B cell (primary cell): Measurements from ENCODE around the gene COG1. TPM values are rescaled to one million over a fixed set of nuclear protein-coding genes. Genes with fewer than 3 reads are reported as not detected.

Experiments
- ATAC-seq: fragments of 200-7000 bp; cut with Tn5 transposase; one replicate; pipeline ENCODE4 v1.10.0; 2021; ENCODE audit warnings: low read depth, mild to moderate bottlenecking, moderate number of reproducible peaks, moderate library complexity
- CTCF ChIA-PET: fragments of 350-600 bp; sonication (Branson Sonifier 250); formaldehyde crosslinking; loops from one replicate; lab custom pipeline; 2021; ENCODE audit warnings: antibody characterized with exemption, inconsistent platforms; lab: Charles Lee
- POLR2A ChIA-PET: fragments of 350-600 bp; sonication (Branson Sonifier 250); formaldehyde crosslinking; loops from one replicate; lab custom pipeline; 2021; ENCODE audit warnings: antibody characterized with exemption; lab: Charles Lee
- DNase-seq: peaks from one replicate; pipeline ENCODE4 v3.0.0; 2013
- H2AFZ ChIP-seq: 2 replicates; pipeline ENCODE4 v1.6.1; 2012; ENCODE audit warnings: mild to moderate bottlenecking, low read depth, low read length; ENCODE audit not compliant: insufficient read depth, poor library complexity, severe bottlenecking
- H3K27ac ChIP-seq, 2 donors: 1 replicate in 1 of 2; 2 replicates in 1 of 2; pipeline ENCODE4 v1.5.1; 2012 to 2013; ENCODE audit warnings: low read length in 2 of 2, mild to moderate bottlenecking in 2 of 2, moderate library complexity in 1 of 2
- H3K27me3 ChIP-seq, 4 experiments: fragments of 200-600 bp in 1 of 4; sonication (generic) in 1 of 4; replicated peaks in 1 of 4; 1 replicate in 2 of 4; 2 replicates in 2 of 4; pipeline versions ENCODE4 v1.6.1 to v1.7.0; 2013 to 2016; ENCODE audit warnings: low read length in 3 of 4, mild to moderate bottlenecking in 2 of 4, mixed read lengths in 1 of 4, moderate library complexity in 1 of 4; ENCODE audit not compliant: insufficient read depth in 4 of 4, control insufficient read depth in 3 of 4; ENCODE audit errors: control extremely low read depth in 1 of 4
- H3K36me3 ChIP-seq, 2 experiments: replicated peaks in 1 of 2; 1 replicate in 1 of 2; 2 replicates in 1 of 2; pipeline versions ENCODE4 v1.6.1 to v1.7.1; 2013; ENCODE audit warnings: low read length in 1 of 2; ENCODE audit not compliant: insufficient read depth in 2 of 2, control insufficient read depth in 1 of 2; ENCODE audit errors: control extremely low read depth in 1 of 2, extremely low read depth in 1 of 2
- H3K4me1 ChIP-seq, 2 donors: fragments of 200-600 bp in 1 of 2; sonication (generic) in 1 of 2; 1 replicate in 1 of 2; 2 replicates in 1 of 2; pipeline versions ENCODE4 v1.5.1 to v1.6.1; 2013 to 2017; ENCODE audit warnings: low read length in 2 of 2; ENCODE audit not compliant: control insufficient read depth in 2 of 2, insufficient read depth in 2 of 2
- H3K4me2 ChIP-seq: replicated peaks from 2 replicates; pipeline ENCODE3; 2012; ENCODE audit warnings: mild to moderate bottlenecking, low read depth, low read length; ENCODE audit not compliant: poor library complexity, severe bottlenecking
- H3K4me3 ChIP-seq, 5 experiments: fragments of 200-600 bp in 1 of 5; sonication (generic) in 1 of 5; 1 replicate in 3 of 5; 2 replicates in 2 of 5; pipeline versions ENCODE4 v1.5.1 to v1.7.0; 2011 to 2016; ENCODE audit warnings: low read length in 4 of 5, mild to moderate bottlenecking in 4 of 5, low read depth in 2 of 5, control low read depth in 1 of 5, moderate library complexity in 1 of 5; ENCODE audit not compliant: insufficient read depth in 1 of 5; ENCODE audit errors: control extremely low read depth in 1 of 5, extremely low read depth in 1 of 5
- H3K79me2 ChIP-seq: fragments of 200-600 bp; sonication (generic); one replicate; pipeline ENCODE4 v1.6.0; 2016; ENCODE audit warnings: low read length; ENCODE audit not compliant: control insufficient read depth, insufficient read depth
- H3K9ac ChIP-seq: fragments of 200-600 bp; sonication (generic); 2 replicates; pipeline ENCODE4 v1.6.1; 2017; ENCODE audit warnings: mild to moderate bottlenecking, low read length, moderate library complexity
- H3K9me3 ChIP-seq, 3 donors: one replicate each; pipeline versions ENCODE4 v1.6.1 to v1.7.1; 2013; ENCODE audit warnings: low read length in 2 of 3; ENCODE audit not compliant: control insufficient read depth in 2 of 3, insufficient read depth in 1 of 3; ENCODE audit errors: control extremely low read depth in 1 of 3
- H4K20me1 ChIP-seq: 2 replicates; pipeline ENCODE4 v1.6.0; 2012; ENCODE audit warnings: mild to moderate bottlenecking, low read length; ENCODE audit not compliant: insufficient read depth, control insufficient read depth, poor library complexity, severe bottlenecking
- H3K27ac Mint-ChIP-seq: one replicate; pipeline ENCODE4 v1.8.0; 2021; ENCODE audit warnings: mixed read lengths
- H3K27me3 Mint-ChIP-seq: one replicate; pipeline ENCODE4 v1.8.0; 2021; ENCODE audit warnings: mixed read lengths
- H3K4me1 Mint-ChIP-seq: one replicate; pipeline ENCODE4 v1.8.0; 2021; ENCODE audit warnings: mixed read lengths
- H3K4me3 Mint-ChIP-seq: one replicate; pipeline ENCODE4 v1.8.0; 2021; ENCODE audit warnings: mixed read lengths
- H3K9me3 Mint-ChIP-seq: one replicate; pipeline ENCODE4 v1.8.0; 2022; ENCODE audit warnings: mixed read lengths; ENCODE audit not compliant: insufficient read depth
- CTCF ChIP-seq: fragments of 200-600 bp; IDR thresholded peaks from one replicate; pipeline ENCODE4 v1.8.0; 2022; ENCODE audit warnings: antibody characterized with exemption, mild to moderate bottlenecking
- EZH2 ChIP-seq: IDR thresholded peaks from 2 replicates; pipeline ENCODE4 v1.6.1; 2012; ENCODE audit warnings: borderline replicate concordance, low read depth, mild to moderate bottlenecking, moderate library complexity, low read length; ENCODE audit not compliant: insufficient read depth, poor library complexity, severe bottlenecking
- WGBS: methylation state at CpG from one replicate; pipeline ENCODE4 v1.1.5; 2013; ENCODE audit warnings: missing lambda C conversion rate; ENCODE audit not compliant: insufficient coverage; 5-methylcytosine and 5-hydroxymethylcytosine counted together
- intact Hi-C: fragments of 100-400 bp; cut with micrococcal nuclease; formaldehyde crosslinking; loops from one replicate; pipeline ENCODE4 v1.10.0; 2022
- polyA plus RNA-seq: library from polyadenylated mRNA; depleted of rRNA; stranded (reverse); fragments of >200 nt; gene quantifications from 2 replicates; pipeline ENCODE4 v1.2.3, GENCODE V29; 2012
- total RNA-seq, 2 donors: library from RNA; stranded (reverse); fragments of 120-200 nt in 1 of 2; gene quantifications; 1 replicate in 1 of 2; 2 replicates in 1 of 2; pipeline versions ENCODE4 v1.2.3 to v1.2.4, GENCODE V29; 2013 to 2022

COG1 gene
- total and polyA plus RNA-seq, 2 donors (not counting 1 experiment from before 2014, with no cell fraction given), result 39.1 to 72.8 TPM

GRCh38 chr17:73156887-73157520, 35.9 kb upstream of the COG1 start:
- no peaks in the 10 kb centered on the region for H3K79me2 ChIP-seq
- H3K4me3 ChIP-seq, result no peak overlapping the region
- H3K9ac ChIP-seq, result no peak overlapping the region
- peaks cover 0 to 32% (median 9%) of the 10 kb centered on the region in 4 experiments for H3K27me3 ChIP-seq
- H3K4me1 ChIP-seq, result peaks cover 4 to 10% of the 10 kb centered on the region in 2 donors
- H3K9me3 ChIP-seq, result no peaks in the 10 kb centered on the region
- H3K4me1 Mint-ChIP-seq, result peaks cover 8% of the 10 kb centered on the region
- no peak overlapping the region for H3K27ac ChIP-seq
- POLR2A ChIA-PET, result interaction anchor here (0.6 to 0.7 kb wide), 2 partner anchors 411 to 429 kb away, joined by 3 to 5 read pairs; no protein-coding TSS in a partner anchor
- no peaks in the 10 kb centered on the region for H3K36me3 ChIP-seq
- no peak for TF ChIP-seq EZH2
- no peak for TF ChIP-seq CTCF
- H3K4me2 ChIP-seq, result no peak overlapping the region
- peaks cover 31% of the 10 kb centered on the region for H3K27me3 Mint-ChIP-seq
- H3K27ac Mint-ChIP-seq, result no peak overlapping the region
- H4K20me1 ChIP-seq, result no peaks in the 10 kb centered on the region
- H3K9me3 Mint-ChIP-seq, result no peaks in the 10 kb centered on the region
- no peak overlapping the region for H2AFZ ChIP-seq
- ATAC-seq (no peak), DNase-seq (no peak)
- intact Hi-C loops, result loop anchor here (1.0 to 5.0 kb wide), 3 partner anchors 65 to 595 kb away; partner anchors contain the start of gene SLC39A11
- 69% methylated on average over 8 of the region's 8 CpGs for WGBS
- CTCF ChIA-PET, result interaction anchor here (0.7 to 6.6 kb wide), 12 partner anchors 10 to 600 kb away, joined by 3 to 136 read pairs (median 5); no protein-coding TSS in a partner anchor
- H3K4me3 Mint-ChIP-seq, result no peak overlapping the region

GRCh38 chr17:73157521-73157890, 35.3 kb upstream of the COG1 start:
- H3K4me2 ChIP-seq, result no peak overlapping the region
- Mint-ChIP-seq H3K27ac (no peak overlapping the region), H3K27me3 (peaks cover 33% of the 10 kb centered on the region), H3K4me3 (no peak overlapping the region), H3K4me1 (peaks cover 3% of the 10 kb centered on the region), H3K9me3 (no peaks in the 10 kb centered on the region)
- ATAC-seq (no peak), DNase-seq (no peak)
- peaks cover 0 to 32% (median 9%) of the 10 kb centered on the region in 4 experiments for H3K27me3 ChIP-seq
- H3K9ac ChIP-seq, result no peak overlapping the region
- CTCF ChIA-PET, result interaction anchor here (1.3 to 6.6 kb wide), 4 partner anchors 10 to 431 kb away, joined by 4 to 136 read pairs (median 20); no protein-coding TSS in a partner anchor
- no CpG with 5 or more reads among the region's 5 CpGs for WGBS
- TF ChIP-seq EZH2 (no peak), CTCF (no peak)
- intact Hi-C loops, result loop anchor here (5.0 kb wide), 1 partner anchor 595 kb away; no protein-coding TSS in a partner anchor
- H3K9me3 ChIP-seq, result no peaks in the 10 kb centered on the region
- H3K27ac ChIP-seq, result no peak overlapping the region
- H2AFZ ChIP-seq, result no peak overlapping the region
- H3K4me1 ChIP-seq, result peaks cover 0 to 6% of the 10 kb centered on the region in 2 donors
- no peaks in the 10 kb centered on the region for H3K79me2 ChIP-seq
- H3K36me3 ChIP-seq, result no peaks in the 10 kb centered on the region
- H3K4me3 ChIP-seq, result no peak overlapping the region
- POLR2A ChIA-PET, result interaction anchor here (0.6 to 0.7 kb wide), 2 partner anchors 412 to 430 kb away, joined by 3 to 5 read pairs; no protein-coding TSS in a partner anchor
- H4K20me1 ChIP-seq, result no peaks in the 10 kb centered on the region
